HG03521 (cell line): Measurements from ENCODE around the gene ARSB.

Experiments
- ATAC-seq: cut with Tn5 transposase; IDR thresholded peaks from one replicate; pipeline ENCODE4 v1.9.1; 2021; ENCODE audit warnings: mild to moderate bottlenecking, moderate library complexity; ENCODE audit not compliant: unreplicated experiment

Gene ARSB

GRCh38 chr5:78985116-78985724 lies at the start of gene ARSB:
Gene ARSB, minus strand, starts transcription at chr5:78985310. Its CDS starts 62 bp downstream, at chr5:78985248.
- ATAC-seq: peak; percentile 42

- no peak for ATAC-seq
Measured at GRCh38 chr5:79032782-79033181, 47.7 kb upstream of the ARSB start.

- ATAC-seq: no peak
Measured at GRCh38 chr5:79032031-79032695, 47.1 kb upstream of the ARSB start.

GRCh38 chr5:79031485-79031867 lies 46.4 kb upstream of the ARSB start:
- ATAC-seq: no peak

- no peak for ATAC-seq
Measured at GRCh38 chr5:79030663-79031484, 45.8 kb upstream of the ARSB start.

GRCh38 chr5:79025054-79025472 lies 40.0 kb upstream of the ARSB start:
- no peak for ATAC-seq

GRCh38 chr5:79023947-79024346 lies 38.8 kb upstream of the ARSB start:
- ATAC-seq: no peak

- ATAC-seq: no peak
Measured at GRCh38 chr5:79023348-79023747, 38.2 kb upstream of the ARSB start.

GRCh38 chr5:79022771-79023170 lies 37.7 kb upstream of the ARSB start:
- ATAC-seq: no peak

GRCh38 chr5:79021753-79022152 lies 36.6 kb upstream of the ARSB start:
- ATAC-seq: no peak

GRCh38 chr5:79020861-79021561 lies 35.9 kb upstream of the ARSB start:
- ATAC-seq: no peak

- ATAC-seq: no peak
Measured at GRCh38 chr5:79014631-79015030, 29.5 kb upstream of the ARSB start.

- no peak for ATAC-seq
Measured at GRCh38 chr5:79011869-79012268, 26.8 kb upstream of the ARSB start.

- no peak for ATAC-seq
Measured at GRCh38 chr5:79011219-79011836, 26.2 kb upstream of the ARSB start.

GRCh38 chr5:79008362-79008761 lies 23.3 kb upstream of the ARSB start:
- ATAC-seq: no peak

GRCh38 chr5:79007872-79008271 lies 22.8 kb upstream of the ARSB start:
- ATAC-seq: no peak

- no peak for ATAC-seq
Measured at GRCh38 chr5:79005936-79006631, 21.0 kb upstream of the ARSB start.

GRCh38 chr5:79005151-79005550 lies 20.0 kb upstream of the ARSB start:
- no peak for ATAC-seq

- ATAC-seq: no peak
Measured at GRCh38 chr5:79002374-79002773, 17.3 kb upstream of the ARSB start.

- ATAC-seq: no peak
Measured at GRCh38 chr5:79001471-79001870, 16.4 kb upstream of the ARSB start.
